GM23338 (cell line): Measurements from ENCODE around the gene IGSF8.

ENCODE experiments used
- CREB1 ChIP-seq: fragments of 250-450 bp; sonication (Bioruptor Pico); IDR thresholded peaks from 2 replicates; pipeline ENCODE4 v1.5.0; 2020; ENCODE audit warnings: low read depth, mild to moderate bottlenecking, moderate library complexity
- EZH2 ChIP-seq: fragments of 200-600 bp; sonication (generic); IDR thresholded peaks from one replicate; pipeline ENCODE4 v1.8.0; 2017; ENCODE audit warnings: antibody characterized with exemption, mild to moderate bottlenecking, low read depth; ENCODE audit not compliant: unreplicated experiment
- EZH2phosphoT487 ChIP-seq: fragments of 200-600 bp; sonication (generic); IDR thresholded peaks from one replicate; pipeline ENCODE4 v1.8.1; 2018; ENCODE audit warnings: antibody characterized with exemption; ENCODE audit not compliant: unreplicated experiment
- POLR2AphosphoS5 ChIP-seq: IDR thresholded peaks from 2 replicates; pipeline ENCODE4 v1.6.1; 2016; ENCODE audit warnings: antibody characterized with exemption, low read depth
- STAT1 ChIP-seq: IDR thresholded peaks from one replicate; pipeline ENCODE4 v1.6.1; 2016; ENCODE audit warnings: antibody characterized with exemption; ENCODE audit not compliant: unreplicated experiment
- ZNF114 ChIP-seq: fragments of 250-450 bp; sonication (Bioruptor Pico); IDR thresholded peaks from 2 replicates; pipeline ENCODE4 v1.5.0; 2020; ENCODE audit warnings: mild to moderate bottlenecking, moderate library complexity
- TF ChIP-seq, protein P1 (sequence below): IDR thresholded peaks from one replicate; pipeline ENCODE4 v1.6.1; 2018; ENCODE audit warnings: antibody characterized with exemption; ENCODE audit not compliant: unreplicated experiment
- TF ChIP-seq, protein P2 (sequence below), 2 experiments: fragments of 200-600 bp in 1 of 2; sonication (generic) in 1 of 2; conservative IDR thresholded peaks; 2 replicates each; pipeline versions ENCODE4 v1.5.1 to v1.6.1; 2016 to 2017; ENCODE audit warnings: antibody characterized with exemption in 2 of 2, low read depth in 2 of 2, mild to moderate bottlenecking in 2 of 2, moderate library complexity in 1 of 2
- TF ChIP-seq, protein P3 (sequence below): IDR thresholded peaks from 2 replicates; pipeline ENCODE4 v1.6.1; 2016; ENCODE audit warnings: antibody characterized with exemption

DNA sequence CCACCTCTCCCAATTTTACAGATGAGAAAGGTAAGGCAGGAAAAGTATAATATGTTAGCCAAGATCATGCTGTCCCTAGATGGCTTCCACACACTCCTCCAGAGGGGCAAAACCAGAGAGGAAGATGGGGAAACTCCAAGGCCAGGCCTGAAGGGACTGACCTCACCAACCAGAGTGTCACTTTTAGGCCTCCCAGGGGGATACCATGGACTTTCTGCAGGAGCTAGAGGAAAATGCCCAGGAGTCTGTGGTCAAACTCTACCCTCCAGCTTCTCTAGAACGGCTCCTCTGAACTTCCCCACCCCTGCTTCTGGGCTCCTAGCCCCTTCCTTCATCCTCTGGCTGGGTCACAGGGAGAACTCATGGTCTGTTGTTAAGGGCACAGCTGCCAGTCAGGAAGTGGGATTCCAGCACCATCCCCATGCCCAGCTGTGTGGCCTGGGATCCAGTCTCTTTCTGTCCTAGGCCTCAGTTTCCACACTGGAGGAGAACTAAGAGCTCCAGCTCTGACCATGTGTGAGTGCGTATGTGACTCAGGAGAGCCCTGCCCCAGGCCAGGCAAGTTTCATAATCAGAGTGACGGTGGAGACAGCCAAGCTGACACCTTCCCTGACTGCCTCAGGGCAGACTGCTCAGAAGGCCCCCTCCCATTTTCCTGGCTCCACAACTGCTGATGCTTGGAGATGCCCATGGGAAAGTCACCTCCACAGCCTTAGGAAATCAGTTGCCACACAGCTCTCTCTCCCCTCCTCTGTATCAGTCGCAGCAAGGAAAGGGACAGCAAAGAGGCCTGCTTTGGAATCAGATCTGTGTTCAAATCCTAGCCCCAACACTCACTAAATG, 1.9 kb downstream of the IGSF8 start:
- no peak for TF ChIP-seq ZNF114
- no peak for TF ChIP-seq POLR2AphosphoS5
- TF ChIP-seq EZH2phosphoT487: no peak
- TF ChIP-seq, protein P1, sequence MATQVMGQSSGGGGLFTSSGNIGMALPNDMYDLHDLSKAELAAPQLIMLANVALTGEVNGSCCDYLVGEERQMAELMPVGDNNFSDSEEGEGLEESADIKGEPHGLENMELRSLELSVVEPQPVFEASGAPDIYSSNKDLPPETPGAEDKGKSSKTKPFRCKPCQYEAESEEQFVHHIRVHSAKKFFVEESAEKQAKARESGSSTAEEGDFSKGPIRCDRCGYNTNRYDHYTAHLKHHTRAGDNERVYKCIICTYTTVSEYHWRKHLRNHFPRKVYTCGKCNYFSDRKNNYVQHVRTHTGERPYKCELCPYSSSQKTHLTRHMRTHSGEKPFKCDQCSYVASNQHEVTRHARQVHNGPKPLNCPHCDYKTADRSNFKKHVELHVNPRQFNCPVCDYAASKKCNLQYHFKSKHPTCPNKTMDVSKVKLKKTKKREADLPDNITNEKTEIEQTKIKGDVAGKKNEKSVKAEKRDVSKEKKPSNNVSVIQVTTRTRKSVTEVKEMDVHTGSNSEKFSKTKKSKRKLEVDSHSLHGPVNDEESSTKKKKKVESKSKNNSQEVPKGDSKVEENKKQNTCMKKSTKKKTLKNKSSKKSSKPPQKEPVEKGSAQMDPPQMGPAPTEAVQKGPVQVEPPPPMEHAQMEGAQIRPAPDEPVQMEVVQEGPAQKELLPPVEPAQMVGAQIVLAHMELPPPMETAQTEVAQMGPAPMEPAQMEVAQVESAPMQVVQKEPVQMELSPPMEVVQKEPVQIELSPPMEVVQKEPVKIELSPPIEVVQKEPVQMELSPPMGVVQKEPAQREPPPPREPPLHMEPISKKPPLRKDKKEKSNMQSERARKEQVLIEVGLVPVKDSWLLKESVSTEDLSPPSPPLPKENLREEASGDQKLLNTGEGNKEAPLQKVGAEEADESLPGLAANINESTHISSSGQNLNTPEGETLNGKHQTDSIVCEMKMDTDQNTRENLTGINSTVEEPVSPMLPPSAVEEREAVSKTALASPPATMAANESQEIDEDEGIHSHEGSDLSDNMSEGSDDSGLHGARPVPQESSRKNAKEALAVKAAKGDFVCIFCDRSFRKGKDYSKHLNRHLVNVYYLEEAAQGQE: no peak
- TF ChIP-seq, protein P2, sequence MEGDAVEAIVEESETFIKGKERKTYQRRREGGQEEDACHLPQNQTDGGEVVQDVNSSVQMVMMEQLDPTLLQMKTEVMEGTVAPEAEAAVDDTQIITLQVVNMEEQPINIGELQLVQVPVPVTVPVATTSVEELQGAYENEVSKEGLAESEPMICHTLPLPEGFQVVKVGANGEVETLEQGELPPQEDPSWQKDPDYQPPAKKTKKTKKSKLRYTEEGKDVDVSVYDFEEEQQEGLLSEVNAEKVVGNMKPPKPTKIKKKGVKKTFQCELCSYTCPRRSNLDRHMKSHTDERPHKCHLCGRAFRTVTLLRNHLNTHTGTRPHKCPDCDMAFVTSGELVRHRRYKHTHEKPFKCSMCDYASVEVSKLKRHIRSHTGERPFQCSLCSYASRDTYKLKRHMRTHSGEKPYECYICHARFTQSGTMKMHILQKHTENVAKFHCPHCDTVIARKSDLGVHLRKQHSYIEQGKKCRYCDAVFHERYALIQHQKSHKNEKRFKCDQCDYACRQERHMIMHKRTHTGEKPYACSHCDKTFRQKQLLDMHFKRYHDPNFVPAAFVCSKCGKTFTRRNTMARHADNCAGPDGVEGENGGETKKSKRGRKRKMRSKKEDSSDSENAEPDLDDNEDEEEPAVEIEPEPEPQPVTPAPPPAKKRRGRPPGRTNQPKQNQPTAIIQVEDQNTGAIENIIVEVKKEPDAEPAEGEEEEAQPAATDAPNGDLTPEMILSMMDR (conservative IDR thresholded peaks at IDR 0.05; ENCODE audit: low read depth in 2 of 2): no peak
- no peak for TF ChIP-seq CREB1 (CRISPR knock-in tag)
- TF ChIP-seq EZH2: no peak
- no peak for TF ChIP-seq STAT1
- TF ChIP-seq, protein P3, sequence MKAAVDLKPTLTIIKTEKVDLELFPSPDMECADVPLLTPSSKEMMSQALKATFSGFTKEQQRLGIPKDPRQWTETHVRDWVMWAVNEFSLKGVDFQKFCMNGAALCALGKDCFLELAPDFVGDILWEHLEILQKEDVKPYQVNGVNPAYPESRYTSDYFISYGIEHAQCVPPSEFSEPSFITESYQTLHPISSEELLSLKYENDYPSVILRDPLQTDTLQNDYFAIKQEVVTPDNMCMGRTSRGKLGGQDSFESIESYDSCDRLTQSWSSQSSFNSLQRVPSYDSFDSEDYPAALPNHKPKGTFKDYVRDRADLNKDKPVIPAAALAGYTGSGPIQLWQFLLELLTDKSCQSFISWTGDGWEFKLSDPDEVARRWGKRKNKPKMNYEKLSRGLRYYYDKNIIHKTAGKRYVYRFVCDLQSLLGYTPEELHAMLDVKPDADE: no peak
